HG03108 (cell line): ENCODE results near the gene PDE3B.
"Not testable (repeated sequence)": the region's sequence is repeated elsewhere in the genome, so short reads cannot be mapped to it uniquely, and the experiment has no call there.

Experiments used
- ATAC-seq: cut with Tn5 transposase; IDR thresholded peaks from one replicate; pipeline ENCODE4 v1.9.1; 2021; ENCODE audit warnings: moderate library complexity; ENCODE audit not compliant: unreplicated experiment

The PDE3B gene

DNA sequence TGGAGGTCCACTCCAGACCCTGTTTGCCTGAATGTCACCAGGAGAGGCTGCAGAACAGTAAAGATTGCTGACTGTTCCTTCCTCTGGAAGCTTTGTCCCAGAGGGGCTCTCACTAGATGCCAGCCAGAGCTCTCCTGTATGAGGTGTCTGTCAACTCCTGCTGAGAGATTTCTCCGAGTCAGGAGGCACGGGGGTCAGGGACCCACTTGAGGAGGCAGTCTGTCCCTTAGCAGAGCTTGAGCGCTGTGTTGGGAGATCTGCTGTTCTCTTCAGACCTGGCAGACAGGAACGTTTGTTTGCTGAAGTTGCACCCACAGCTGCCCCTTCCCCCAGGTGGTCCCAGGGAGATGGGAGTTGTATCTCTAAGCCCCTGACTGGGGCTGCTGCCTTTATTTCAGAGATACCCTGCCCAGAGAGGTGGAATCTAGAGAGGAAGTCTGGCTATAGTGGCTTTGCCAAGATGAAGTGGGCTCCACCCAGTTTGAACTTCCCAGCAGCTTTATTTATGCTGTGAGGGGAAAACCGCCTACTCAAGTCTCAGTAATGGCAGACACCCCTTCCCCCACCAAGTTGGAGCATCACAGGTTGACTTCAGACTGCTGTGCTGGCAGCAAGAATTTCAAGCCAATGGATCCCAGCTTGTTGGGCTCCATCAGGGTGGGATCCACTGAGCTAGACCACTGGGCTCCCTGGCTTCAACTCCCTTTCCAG is 99.4 kb downstream of the PDE3B start:
- no peak for ATAC-seq

DNA sequence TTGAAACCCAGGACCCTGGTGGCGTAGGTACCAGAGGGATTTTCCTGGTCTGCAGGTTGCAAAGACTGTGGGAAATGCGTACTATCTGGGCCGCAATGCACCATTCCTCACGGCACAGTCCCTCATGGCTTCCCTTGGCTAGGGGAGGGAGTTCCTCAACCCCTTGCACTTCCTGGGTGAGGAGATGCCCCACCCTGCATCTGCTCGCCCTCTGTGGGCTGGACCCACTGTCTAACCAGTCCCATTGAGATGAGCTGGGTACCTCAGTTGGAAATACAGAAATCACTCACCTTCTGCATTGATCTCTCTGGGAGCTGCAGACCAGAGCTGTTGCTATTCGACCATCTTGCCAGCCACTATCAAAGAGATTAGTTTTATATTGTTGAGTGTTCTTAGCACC is 100.1 kb downstream of the PDE3B start:
- not testable (repeated sequence) for ATAC-seq

DNA sequence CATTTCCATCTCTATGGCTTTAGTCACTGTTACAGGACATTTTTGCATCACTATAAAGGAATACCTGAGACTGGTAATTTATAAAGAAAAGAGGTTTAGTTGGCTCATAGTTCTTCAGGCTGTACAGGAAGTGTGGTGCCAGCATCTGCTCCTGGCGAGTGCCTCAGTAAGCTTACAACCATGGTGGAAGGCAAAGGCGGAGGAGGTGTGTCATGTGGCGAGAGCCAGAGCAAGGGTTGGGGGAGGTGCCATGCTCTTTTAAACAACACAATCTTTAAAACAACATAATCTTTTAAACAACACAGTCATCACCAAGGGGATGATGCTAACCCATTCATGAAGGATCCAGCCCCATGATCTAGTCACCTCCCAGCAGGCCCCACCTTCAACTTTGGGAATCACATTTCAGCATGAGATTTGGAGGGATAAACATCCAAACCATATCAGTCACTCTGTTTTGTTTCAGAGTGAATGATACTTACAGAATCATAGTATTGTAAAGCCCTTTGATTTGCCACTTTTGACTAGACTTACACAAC is 103.3 kb downstream of the PDE3B start:
- no peak for ATAC-seq

DNA sequence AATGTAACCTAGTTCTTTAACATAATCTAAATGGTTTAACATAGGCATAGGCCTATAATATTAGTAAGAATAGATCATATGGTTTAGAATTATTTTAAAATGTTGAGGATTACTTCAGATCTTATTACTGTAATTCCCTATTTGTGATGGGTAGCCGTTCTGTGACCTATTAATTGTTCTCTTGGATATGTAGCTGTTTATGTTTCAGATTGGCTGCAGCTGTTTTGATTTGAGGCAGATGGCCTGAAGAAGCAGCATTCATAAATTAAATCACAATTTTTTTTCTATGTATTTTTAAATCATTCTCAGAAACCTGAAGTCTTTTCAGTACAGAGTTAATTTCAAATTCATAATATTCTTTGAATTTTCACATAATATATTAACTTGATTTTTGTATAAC is 104.5 kb downstream of the PDE3B start:
- ATAC-seq = no peak

DNA sequence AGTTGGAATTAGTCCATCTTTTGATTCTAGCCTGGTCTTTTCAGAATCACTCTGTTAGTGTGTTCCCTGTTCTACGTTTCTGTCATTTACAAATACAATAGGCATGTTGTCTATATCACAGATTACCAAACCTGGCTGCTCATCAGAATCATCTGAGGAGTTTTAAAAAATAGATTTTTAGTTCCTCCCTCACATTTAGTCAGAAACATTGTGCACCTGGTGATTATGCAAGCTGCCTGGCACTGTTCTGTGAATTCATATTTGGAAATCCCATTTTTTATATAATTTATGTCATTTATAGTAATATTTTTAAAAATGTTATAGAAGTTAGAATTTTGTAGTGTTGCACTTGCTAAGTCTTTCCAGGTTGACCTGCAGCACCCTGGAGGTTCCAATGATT is 107.3 kb downstream of the PDE3B start:
- no peak for ATAC-seq

DNA sequence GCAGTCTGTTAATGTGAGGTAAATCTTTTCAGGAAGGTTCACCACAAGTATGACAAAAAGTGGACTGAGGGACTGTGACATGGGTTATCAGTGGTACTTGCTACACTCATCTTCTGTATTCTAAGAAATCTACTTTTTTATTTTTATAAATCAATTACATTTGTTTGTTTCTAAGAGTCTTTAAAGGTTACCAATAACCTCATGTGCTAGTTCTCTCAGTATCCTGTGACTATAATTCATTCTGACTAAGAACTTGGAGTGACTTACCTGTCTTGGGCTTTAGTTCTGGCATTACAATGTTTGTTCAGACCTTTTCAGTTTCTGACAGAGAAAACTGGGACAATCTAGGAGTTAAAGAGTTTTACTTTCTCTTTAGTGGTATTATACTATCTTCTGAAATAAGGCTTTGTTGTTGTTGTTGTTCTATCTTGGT is 108.4 kb downstream of the PDE3B start:
- ATAC-seq = no peak

DNA sequence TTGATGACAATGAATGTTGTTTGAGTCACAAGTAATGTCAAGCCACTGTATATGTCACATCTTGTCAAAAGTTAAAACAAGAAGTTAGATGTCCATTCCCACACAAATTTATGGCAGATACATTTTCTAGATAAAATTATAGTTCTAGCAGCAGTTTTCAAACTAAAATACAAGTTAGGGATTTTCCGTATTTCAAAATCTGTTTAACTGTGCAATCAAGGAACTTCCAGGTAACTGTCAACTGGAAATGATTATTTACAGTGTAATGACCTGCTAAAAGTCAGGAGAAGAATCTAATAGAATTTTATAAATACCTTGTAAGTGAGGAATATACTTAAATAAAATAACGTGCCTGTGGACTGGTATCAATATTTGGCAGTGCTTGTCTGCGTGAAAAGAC is 111.5 kb downstream of the PDE3B start:
- ATAC-seq = no peak

DNA sequence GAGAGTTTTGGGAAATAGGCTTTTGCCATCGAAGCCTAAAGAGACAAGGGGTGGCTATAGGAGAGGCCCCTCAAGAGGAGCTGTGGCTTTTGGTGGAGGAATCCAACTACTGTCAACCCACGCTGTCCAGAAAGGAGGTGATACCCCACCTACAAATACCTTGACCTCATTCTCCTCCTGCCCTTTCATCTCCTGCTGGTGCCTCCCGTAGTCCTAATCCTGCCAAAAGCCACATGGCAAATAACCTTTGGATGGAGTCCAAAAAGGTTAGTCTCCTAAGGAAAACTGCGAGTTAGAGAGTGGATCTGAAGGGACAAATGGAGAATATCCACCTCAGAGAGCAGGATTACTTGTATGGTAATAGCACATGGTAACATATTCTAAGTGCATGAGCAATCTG is 112.7 kb downstream of the PDE3B start:
- ATAC-seq = no peak

DNA sequence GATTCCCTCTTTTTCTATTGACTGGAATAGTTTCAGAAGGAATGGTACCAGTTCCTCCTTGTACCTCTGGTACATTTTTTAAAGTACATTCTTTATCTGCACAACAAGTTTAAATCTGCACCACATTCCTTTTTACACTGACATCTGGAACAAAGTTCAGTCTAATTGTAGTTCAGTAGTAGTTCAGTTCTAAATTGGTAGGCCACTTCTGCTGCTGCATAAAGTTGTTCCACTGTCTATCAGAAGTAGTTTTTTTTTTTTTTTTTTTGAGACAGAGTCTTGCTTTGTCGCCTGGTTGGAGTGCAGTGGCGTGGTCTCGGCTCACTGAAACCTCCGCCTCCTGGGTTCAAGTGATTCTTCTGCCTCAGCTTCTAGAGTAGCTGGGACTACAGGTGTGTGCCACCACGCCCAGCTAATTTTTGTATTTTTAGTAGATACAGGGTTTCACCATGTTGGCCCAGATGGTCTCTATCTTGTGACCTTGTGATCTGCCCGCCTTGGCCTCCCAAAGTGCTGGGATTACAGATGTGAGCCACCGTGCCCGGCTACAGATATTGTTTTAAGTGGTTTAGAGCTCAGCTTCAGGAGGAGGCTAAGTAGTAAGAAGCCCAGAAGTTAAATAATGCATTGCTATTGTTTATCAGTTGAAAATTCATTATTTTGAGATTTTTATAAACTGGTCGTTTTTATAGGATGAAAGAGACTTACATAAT is 115.9 kb downstream of the PDE3B start:
- not testable (repeated sequence) for ATAC-seq

DNA sequence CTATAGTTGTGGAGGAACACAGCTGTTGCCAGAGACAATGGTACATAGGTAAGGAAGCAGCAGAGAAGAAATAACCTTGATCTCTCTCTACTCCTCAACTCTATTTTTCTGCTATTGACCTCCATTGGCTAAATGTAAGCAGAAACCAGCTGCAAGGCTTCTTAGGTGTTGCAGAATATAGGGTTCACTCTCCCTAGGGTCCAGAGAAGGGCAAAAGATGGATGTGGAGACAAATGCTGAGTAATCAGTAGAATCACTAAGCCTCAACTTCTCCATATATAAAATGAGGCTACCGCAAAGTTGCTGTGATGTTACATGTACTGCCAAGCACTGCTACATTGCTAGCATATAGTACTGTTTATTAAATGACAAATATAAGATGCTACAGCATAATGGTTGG is 120.6 kb downstream of the PDE3B start:
- no peak for ATAC-seq

DNA sequence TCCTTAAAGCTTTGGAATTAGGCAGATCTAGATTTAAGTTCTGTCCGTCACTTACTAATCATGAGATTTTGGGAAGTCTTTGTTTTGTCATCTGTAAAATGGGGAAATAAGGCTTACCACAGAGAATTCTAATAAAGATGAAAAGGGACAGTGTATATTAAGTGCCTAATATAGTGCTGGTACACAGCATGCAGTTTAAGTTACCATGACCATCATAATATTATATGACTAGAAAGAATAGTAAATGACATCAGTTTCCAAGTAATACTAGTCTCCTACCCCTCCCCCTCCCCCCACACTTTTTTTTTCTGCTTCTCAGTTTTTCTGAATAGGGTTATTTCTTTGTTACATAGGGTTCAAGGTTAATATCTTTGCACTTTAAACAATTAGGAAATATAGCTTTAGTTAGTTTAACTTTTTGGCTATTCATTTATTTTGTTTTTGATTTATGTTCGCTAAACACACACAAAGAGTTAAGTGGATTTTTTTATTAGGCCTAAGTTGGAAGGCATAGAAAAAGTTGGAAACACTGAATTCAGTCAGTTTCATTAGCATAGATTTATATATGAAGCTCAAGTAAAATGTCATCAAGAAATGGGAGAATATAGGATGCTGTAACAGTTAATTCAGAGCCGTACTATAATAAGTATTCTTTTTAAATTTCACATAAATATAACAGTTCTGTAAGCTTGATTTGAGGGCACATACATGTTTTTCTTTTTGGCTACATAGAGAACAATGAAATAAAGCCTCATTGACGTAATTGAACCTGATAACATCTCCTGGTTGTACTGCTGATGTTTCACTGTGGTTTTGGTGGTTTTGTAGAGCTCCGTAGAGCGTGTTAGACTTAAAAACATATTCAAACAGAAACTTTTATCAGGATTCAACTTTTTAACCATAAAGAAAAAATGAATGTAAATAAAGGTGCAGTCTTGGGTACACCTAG is 121.2 kb downstream of the PDE3B start:
- ATAC-seq = peak; percentile 88

DNA sequence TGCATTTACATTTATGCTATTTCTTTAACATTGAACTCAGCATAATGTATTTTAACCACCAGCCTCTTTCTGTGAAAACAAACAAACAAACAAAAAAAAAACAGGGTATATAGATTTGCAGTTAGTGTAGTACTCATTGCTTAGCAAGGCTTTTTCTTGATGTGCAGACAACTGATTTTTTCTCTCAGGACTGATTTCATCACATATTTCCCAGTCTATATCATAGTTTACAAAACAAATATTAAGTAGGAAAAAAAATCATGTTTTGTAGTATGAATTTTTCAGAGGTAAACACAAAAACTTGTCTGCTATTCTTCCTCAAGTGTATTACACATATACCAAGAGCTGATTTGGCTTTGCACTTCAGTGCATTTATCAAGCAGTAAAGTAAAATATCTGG is 123.0 kb downstream of the PDE3B start:
- ATAC-seq = no peak

DNA sequence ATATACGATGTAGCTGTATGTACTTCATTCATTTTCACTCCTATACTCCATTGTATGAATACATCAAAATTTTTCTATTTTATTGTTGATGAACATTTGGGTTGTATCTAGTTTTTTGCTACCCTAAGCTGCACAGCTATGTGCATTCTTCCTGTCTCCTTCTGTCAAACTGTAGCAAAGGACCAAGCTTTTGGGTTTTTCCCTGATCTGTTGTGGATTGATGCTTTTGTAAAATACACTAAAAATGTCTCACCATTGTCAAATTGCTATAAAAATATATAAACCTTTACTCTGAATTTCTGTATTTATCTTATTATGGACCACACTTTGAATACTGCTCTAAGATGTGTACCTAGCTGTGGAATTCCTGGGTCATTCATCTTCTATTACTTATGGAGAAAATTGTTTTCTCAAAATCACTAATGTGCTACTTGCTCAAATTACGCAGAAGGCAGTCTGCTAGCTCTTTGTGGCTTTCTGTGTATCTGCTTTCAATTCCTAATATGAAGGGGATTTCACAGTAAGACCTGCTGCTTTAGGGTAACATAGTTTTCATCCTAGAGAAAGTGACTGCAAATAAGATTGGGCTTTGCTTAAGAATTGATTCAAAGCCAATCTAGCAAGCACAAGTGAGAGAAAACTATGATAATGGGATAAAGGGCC is 125.1 kb downstream of the PDE3B start:
- ATAC-seq = peak; percentile 75

DNA sequence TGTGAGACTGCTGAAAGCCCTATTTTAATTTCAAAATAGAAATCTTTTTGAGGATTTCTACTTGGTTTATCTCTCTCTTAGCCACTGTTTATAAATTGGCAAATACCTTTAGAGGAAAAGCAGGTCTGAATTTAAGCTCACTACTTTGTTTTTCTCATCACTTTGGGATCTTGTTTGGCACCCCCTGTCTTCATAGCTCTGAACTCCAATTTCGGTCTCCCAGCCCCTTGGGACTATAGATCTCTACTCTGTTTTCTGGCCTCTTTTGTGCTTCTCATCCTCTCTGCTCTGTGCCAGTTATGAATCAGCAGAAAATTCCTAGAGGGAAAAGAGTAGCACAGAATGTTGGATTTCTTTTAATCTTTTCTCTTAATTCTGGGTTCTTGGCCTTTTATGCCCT is 130.2 kb downstream of the PDE3B start:
- ATAC-seq = no peak

DNA sequence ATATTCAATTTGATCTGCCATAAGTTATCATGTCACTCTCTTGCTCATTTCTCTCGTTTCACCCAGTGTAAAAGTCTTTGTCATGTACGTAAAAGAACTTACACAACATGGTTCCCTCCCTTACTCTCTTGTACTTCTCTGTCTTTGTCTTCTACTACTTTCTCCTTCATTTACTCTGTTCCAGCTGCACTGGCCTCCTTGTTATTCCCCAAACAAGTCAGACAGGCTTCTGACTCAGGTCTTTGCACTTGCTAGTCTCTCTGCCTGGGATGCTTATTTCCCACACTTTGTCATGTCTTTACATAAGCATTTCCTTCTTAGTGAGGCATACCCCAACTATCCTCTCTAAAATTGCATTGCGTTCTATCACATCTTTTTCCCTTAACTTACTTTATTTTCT is 131.1 kb downstream of the PDE3B start:
- no peak for ATAC-seq

DNA sequence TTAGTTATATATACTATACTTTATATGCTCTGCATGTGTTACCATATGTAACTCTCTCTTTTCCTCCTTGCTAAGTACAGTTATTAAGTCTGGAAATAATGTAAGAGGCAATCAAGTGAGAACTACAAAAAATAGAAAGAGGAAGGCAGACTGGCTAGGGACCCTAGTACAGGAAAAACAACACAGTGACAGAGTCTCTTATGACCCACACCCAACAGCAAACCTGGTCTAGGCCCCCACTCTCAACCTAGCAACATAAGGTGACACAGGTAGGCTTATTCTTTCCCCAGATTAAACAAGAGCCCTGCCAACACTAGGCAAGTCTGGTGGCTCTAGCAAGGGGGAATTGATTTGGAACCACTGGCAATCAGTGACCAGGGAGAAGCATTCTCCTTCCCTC is 132.3 kb downstream of the PDE3B start:
- ATAC-seq = no peak

DNA sequence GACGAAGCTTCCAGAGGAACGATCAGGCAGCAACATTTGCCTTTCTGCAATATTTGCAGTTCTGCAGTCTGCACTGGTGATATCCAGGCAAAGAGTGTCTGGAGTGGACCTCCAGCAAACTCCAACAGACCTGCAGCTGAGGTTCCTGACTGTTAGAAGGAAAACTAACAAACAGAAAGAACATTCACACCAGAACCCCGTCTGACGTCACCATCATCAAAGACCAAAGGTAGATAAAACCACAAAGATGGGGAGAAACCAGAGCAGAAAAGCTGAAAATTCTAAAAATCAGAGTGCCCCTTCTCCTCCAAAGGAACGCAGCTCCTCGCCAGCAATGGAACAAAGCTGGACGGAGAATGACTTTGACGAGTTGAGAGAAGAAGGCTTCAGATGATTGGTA is 134.9 kb downstream of the PDE3B start:
- not testable (repeated sequence) for ATAC-seq

DNA sequence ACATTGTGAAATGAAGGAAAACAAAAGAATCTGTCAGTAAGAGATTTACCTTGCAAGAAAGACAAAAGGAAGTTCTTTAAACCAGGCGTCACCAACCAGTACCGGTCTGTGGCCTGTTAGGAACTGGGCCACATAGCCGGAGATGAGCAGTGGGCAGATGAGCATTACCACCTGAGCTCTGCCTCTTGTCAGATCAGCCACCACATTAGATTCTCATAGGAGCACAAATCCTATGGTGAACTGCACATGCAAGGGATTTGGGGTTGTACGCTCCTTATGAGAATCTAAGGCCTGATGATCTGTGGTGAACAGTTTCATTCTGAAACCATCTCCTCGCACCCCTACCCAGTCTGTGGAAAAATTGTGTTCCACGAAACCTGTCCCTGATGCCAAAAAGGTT is 140.2 kb downstream of the PDE3B start:
- no peak for ATAC-seq

DNA sequence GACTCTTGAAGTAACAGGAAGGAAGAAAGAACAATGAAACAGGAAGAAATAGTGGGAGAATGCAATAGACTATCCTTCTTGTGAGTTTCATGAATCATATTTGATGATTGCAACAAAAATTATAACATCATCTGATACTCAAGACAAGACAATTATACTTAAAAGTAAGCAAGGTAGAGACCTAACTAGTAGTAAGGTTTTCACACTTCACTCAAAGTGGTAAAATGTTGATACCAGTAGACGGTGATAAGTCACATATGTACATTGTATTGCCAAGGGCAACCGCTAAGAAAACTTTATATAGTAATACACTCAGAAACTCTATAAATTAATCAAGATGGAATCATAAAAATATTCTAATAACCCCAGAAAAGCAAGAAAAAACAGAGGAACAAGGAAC is 140.6 kb downstream of the PDE3B start:
- no peak for ATAC-seq

DNA sequence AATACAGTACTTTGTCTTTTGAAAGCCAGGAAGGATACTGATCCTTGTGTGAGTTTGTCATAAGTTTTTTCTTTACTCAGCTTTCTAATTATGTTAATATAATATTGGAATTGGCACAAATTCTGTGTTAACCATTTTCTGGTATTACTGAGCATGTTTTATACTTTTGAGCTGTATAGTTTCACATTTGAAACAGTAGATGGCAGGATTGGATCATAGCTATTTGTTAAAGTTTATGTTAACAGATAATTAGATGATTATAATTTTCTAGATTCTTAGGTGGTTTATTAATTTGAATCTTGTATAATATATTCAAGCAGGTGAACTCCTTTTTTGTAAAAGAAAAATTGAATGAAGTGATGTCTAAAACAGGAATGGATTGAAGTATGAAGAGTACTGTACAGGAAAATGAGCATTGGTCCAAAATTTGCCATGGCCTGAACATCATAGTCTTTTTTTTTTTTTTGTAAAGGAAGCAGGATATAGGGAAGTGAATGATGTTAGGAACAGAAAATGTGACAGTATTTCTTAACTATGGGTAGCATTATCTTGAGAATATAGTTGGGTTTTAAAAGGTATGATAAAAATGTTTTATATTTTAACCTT is 146.4 kb downstream of the PDE3B start:
- ATAC-seq = no peak
